ENCODE data around the gene STRAP. TPM values are rescaled to one million over a fixed set of nuclear protein-coding genes. Genes with fewer than 3 reads are reported as not detected.
"Not testable (repeated sequence)": the region's sequence is repeated elsewhere in the genome, so short reads cannot be mapped to it uniquely, and the experiment has no call there.

Gene STRAP
- total RNA-seq, 2 donors from 2014 or later = 101 to 109 TPM

DNA sequence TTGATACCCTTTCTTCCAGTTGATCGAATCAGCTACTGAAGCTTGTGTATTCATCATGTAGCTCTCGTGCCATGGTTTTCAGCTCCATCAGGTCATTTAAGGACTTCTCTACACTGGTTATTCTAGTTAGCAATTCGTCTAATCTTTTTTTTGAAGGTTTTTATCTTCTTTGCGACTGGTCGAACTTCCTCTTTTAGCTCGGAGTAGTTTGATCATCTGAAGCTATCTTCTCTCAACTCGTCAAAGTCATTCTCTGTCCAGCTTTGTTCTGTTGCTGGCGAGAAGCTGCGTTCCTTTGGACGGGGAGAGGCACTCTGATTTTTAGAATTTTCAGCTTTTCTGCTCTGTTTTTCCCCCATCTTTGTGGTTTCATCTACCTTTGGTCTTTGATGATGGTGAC is 66.3 kb downstream of the STRAP start:
- not testable (repeated sequence) for ATAC-seq; H3K9me3 Mint-ChIP-seq; H3K27ac Mint-ChIP-seq; DNase-seq (ENCODE audit: low spot score); H3K4me3 Mint-ChIP-seq; H3K27me3 Mint-ChIP-seq
- peaks cover 26 to 32% of the 10 kb centered on the region in 2 donors for H3K4me1 Mint-ChIP-seq (ENCODE audit: low read depth in 2 of 2)
- H3K36me3 Mint-ChIP-seq = peaks cover 13% of the 10 kb centered on the region

Other genes starting within 250 kb of the STRAP start
- 10 to 100 TPM; 38.0 to 46.2 TPM for gene EPS8, start 93.0 kb upstream of the STRAP start, total RNA-seq
- 10 to 100 TPM; 23.2 to 25.1 TPM for gene DERA, start 28.9 kb downstream of the STRAP start, total RNA-seq